PFSK-1 (cell line): ENCODE data around the gene MICOS13.

Experiments
- FOXP2 ChIP-seq: optimal IDR thresholded peaks from 2 replicates; pipeline ENCODE3; 2011; ENCODE audit warnings: borderline replicate concordance, control low read depth, inconsistent platforms; ENCODE audit not compliant: insufficient read depth; ENCODE audit errors: extremely low read length, extremely low read depth
- POLR2AphosphoS5 ChIP-seq: IDR thresholded peaks from 2 replicates; pipeline ENCODE4 v1.6.1; 2012; ENCODE audit warnings: low read depth, mild to moderate bottlenecking, control low read depth, low read length, moderate library complexity
- REST ChIP-seq, 2 experiments: IDR thresholded peaks; 2 replicates each; pipeline versions ENCODE4 v1.6.1 to v1.8.0; 2011 to 2012; ENCODE audit warnings: low read depth in 2 of 2, low read length in 2 of 2, control low read depth in 1 of 2, inconsistent platforms in 1 of 2, mild to moderate bottlenecking in 1 of 2, moderate library complexity in 1 of 2; ENCODE audit not compliant: insufficient read depth in 1 of 2
- SIN3A ChIP-seq: IDR thresholded peaks from 2 replicates; pipeline ENCODE4 v1.6.1; 2012; ENCODE audit warnings: mild to moderate bottlenecking, low read length, moderate library complexity, borderline replicate concordance; ENCODE audit not compliant: insufficient read depth
- TAF1 ChIP-seq: IDR thresholded peaks from 2 replicates; pipeline ENCODE4 v1.6.1; 2012; ENCODE audit warnings: low read length, control low read depth, borderline replicate concordance; ENCODE audit not compliant: insufficient read depth

MICOS13 gene

GRCh38 chr19:5632241-5632612, 48.1 kb downstream of the MICOS13 start:
- TF ChIP-seq SIN3A (no peak), FOXP2 (no peak), TAF1 (no peak), POLR2AphosphoS5 (no peak), REST (IDR thresholded peaks at IDR 0.05; ENCODE audit: insufficient read depth in 1 of 2, low read depth in 2 of 2, low read length in 2 of 2) (no peak)

DNA sequence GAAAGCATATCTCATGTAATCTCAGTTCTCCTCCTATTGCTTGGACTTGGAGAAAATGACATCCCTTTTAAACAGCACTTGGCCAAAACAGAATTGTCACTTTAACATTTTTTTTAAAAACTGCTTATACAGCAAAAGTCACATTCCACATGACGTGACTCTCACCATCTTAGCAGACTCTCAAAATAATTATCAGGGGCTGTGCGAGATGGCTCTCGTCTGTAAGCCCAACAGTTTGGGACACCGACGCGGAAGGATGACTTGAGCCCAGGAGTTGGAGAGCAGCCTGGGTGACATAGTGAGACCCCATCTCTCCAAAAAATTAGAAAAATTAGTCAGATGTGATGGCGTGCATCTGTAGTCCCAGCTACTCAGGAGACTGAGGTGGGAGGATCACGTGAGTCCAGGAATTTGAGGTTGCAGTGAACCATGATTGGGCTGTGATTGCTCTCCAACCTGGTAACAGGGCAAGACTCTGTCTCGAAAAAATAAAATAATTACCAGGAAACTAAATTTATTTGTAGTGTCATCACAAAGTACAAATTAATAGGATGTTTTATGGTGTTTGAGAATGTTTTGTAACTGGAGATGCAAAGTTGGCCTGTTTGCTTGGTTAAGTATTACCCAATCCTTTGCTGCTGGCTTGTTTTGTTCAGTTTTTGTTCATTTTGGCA, 48.6 kb downstream of the MICOS13 start:
- TF ChIP-seq POLR2AphosphoS5 (0 out of 2 replicates have a peak, but pooled peaks have one; percentile 20), REST (IDR thresholded peaks at IDR 0.05; ENCODE audit: insufficient read depth in 1 of 2, low read depth in 2 of 2, low read length in 2 of 2) (no peak)

GRCh38 chr19:5628919-5629481, 51.3 kb downstream of the MICOS13 start:
- TF ChIP-seq REST (IDR thresholded peaks at IDR 0.05; ENCODE audit: insufficient read depth in 1 of 2, low read depth in 2 of 2, low read length in 2 of 2) (no peak), TAF1 (no peak), POLR2AphosphoS5 (no peak), FOXP2 (no peak), SIN3A (no peak)

GRCh38 chr19:5628461-5628860, 51.9 kb downstream of the MICOS13 start:
- TF ChIP-seq SIN3A = no peak
- no peak for TF ChIP-seq FOXP2
- TF ChIP-seq TAF1 = no peak
- no peak for TF ChIP-seq POLR2AphosphoS5
